Heart left ventricle (tissue), 16 donors: ENCODE results near the gene PIP4P1. TPM values are rescaled to one million over a fixed set of nuclear protein-coding genes. Genes with fewer than 3 reads are reported as not detected.
"Not testable (repeated sequence)": the region's sequence is repeated elsewhere in the genome, so short reads cannot be mapped to it uniquely, and the experiment has no call there.

Source experiments
- ATAC-seq, 4 donors: fragments of 200-7000 bp; cut with Tn5 transposase; one replicate each; pipeline ENCODE4 v1.9.1; 2020 to 2022; ENCODE audit warnings: moderate library complexity in 4 of 4, mild to moderate bottlenecking in 3 of 4, moderate number of reproducible peaks in 1 of 4
- DNase-seq, 5 donors: peaks; one replicate each; pipeline ENCODE4 v3.0.0-alpha.2; 2020
- H3K27ac ChIP-seq, 12 donors: fragments of 200-600 bp; sonication (generic) in 4 of 12; one replicate each; pipeline versions ENCODE4 v1.5.0 to v1.8.0; 2016 to 2022; ENCODE audit warnings: mild to moderate bottlenecking in 2 of 12
- H3K27me3 ChIP-seq, 9 donors: fragments of 200-600 bp; sonication (generic) in 2 of 9; one replicate each; pipeline versions ENCODE4 v1.5.1 to v1.8.0; 2016 to 2022; ENCODE audit warnings: mild to moderate bottlenecking in 3 of 9
- H3K36me3 ChIP-seq, 9 donors: fragments of 200-600 bp; sonication (generic) in 2 of 9; one replicate each; pipeline versions ENCODE4 v1.5.0 to v1.8.0; 2018 to 2022; ENCODE audit warnings: mild to moderate bottlenecking in 2 of 9
- H3K4me1 ChIP-seq, 12 donors: fragments of 200-600 bp; sonication (generic) in 4 of 12; one replicate each; pipeline versions ENCODE4 v1.5.0 to v1.8.0; 2016 to 2022; ENCODE audit warnings: mild to moderate bottlenecking in 3 of 12
- H3K4me3 ChIP-seq, 12 donors: fragments of 200-600 bp; sonication (generic) in 4 of 12; one replicate each; pipeline versions ENCODE4 v1.5.0 to v1.8.0; 2017 to 2022; ENCODE audit warnings: mild to moderate bottlenecking in 9 of 12, moderate library complexity in 4 of 12
- H3K9me3 ChIP-seq, 12 donors: fragments of 200-600 bp; sonication (generic) in 4 of 12; one replicate each; pipeline versions ENCODE4 v1.5.0 to v1.8.0; 2016 to 2022; ENCODE audit warnings: mild to moderate bottlenecking in 1 of 12
- CTCF ChIP-seq, 12 donors: fragments of 200-600 bp; sonication (generic) in 4 of 12; IDR thresholded peaks; one replicate each; pipeline versions ENCODE4 v1.5.0 to v1.8.0; 2018 to 2022; ENCODE audit warnings: antibody characterized with exemption in 12 of 12, mild to moderate bottlenecking in 5 of 12
- POLR2A ChIP-seq, 2 donors: fragments of 450-650 bp; IDR thresholded peaks; one replicate each; pipeline ENCODE4 v1.6.1; 2017; ENCODE audit warnings: antibody characterized with exemption in 2 of 2, mild to moderate bottlenecking in 2 of 2, moderate library complexity in 2 of 2
- WGBS, 4 donors: extraction: QIAGEN DNeasy Blood & Tissue Kit in 2 of 4; methylation state at CpG; one replicate each; pipeline versions ENCODE4 v1.1.5 to v1.1.7; 2013 to 2018; 5-methylcytosine and 5-hydroxymethylcytosine counted together
- intact Hi-C, 10 donors: fragments of 100-400 bp; cut with DNase I; formaldehyde crosslinking; loops; one replicate each; pipeline versions ENCODE4 v1.11.1 to v1.14.2; 2022
- long read RNA-seq, 3 donors: library from polyadenylated mRNA; unstranded; transcript quantifications; one replicate each; pipeline ENCODE4 v2.0.0, GENCODE V29; 2020 to 2021
- polyA plus RNA-seq, 2 donors: library from polyadenylated mRNA; stranded (reverse); fragments of 200-250 nt; gene quantifications; one replicate each; pipeline ENCODE4 v1.2.3, GENCODE V29; 2013
- total RNA-seq, 9 donors: library from RNA; depleted of rRNA in 2 of 9; stranded (reverse); fragments of >200 nt in 2 of 9; fragmentation: NEBNext Ultra II Directional in 3 of 9; extraction: Animal tissue kit (Norgen Biotek cat#: 25700) in 3 of 9; gene quantifications; one replicate each; pipeline versions ENCODE4 v1.1.0 to v1.2.4, GENCODE V29; 2016 to 2023
- donor health status: ischemic (EF 13 %, LVEDD 7.1; RV severe dilation, severe dysfunction).
- donor health status: healthy with polysubstance abuse.
- donor health status: DM: no; HTN: yes; CAD: no.
- donor health status: DM: no; HTN: no; CAD: no.
- donor health status: ischemic (EF 25% LVEDD 6.9; RV normal size, moderate dysfunction).
- donor health status: ischemic (EF 25% LVEDD 5.7; RV mildly dilated, moderate dysfunction).
- donor health status: healthy.
- donor health status: DM: yes; HTN: yes; CAD: no.
- donor health status: ischemic (EF 35%, LVEDD 5.7; RV mildly dilated, moderate dysfunction).
- donor health status: nonischemic (EF 11% LVEDD 7.7; RV severe dilation, severe dysfunction).
- donor health status: DM: yes; HTN: yes; CAD: no.
- donor health status: PGD.
- donor health status: ischemic (EF 29% LVEDD 5.4; RV normal size, mild dysfunction).
- donor health status: nonischemic (EF 23%, LVEDD 6.1; RV moderate dilation, normal function).

PIP4P1 gene
- total RNA-seq, result 10 to 100 TPM; 12.3 to 25.3 (median 18.0) TPM
- polyA plus RNA-seq, result 10 to 100 TPM; 13.9 to 39.8 TPM
- long read RNA-seq, donor 1, transcript PIP4P1-202 (7 exons, 1,696 nt), result minor isoform, 5 of 47 reads
- long read RNA-seq, donor 1, transcript PIP4P1-201 (7 exons, 1,961 nt), result major isoform, 29 of 47 reads
- long read RNA-seq, donor 1, partial matches to known transcripts, result 5 of 47 reads
- long read RNA-seq, donor 1, other reads (novel, unspliced or antisense), result 5 of 47 reads
- long read RNA-seq, donor 2, transcript PIP4P1-201 (7 exons, 1,961 nt), result major isoform, 6 of 23 reads
- long read RNA-seq, donor 2, partial matches to known transcripts, result 12 of 23 reads
- long read RNA-seq, donor 2, other reads (novel, unspliced or antisense), result 0 of 23 reads
- long read RNA-seq, donor 3, transcript PIP4P1-202 (7 exons, 1,696 nt), result minor isoform, 14 of 40 reads
- long read RNA-seq, donor 3, transcript PIP4P1-201 (7 exons, 1,961 nt), result major isoform, 15 of 40 reads
- long read RNA-seq, donor 3, partial matches to known transcripts, result 11 of 40 reads
- long read RNA-seq, donor 3, other reads (novel, unspliced or antisense), result 0 of 40 reads

- peak within 1 kb of the TSS; percentile 57 to 97 (median 92) for H3K27ac ChIP-seq
- H3K36me3 ChIP-seq, result peaks cover 0 to 39% (median 34%) of the 10 kb centered on the region in 9 donors
- peaks cover 0 to 52% (median 16%) of the 10 kb centered on the region in 12 donors for H3K4me1 ChIP-seq
- peak; percentile 98 to 100 (median 99) for DNase-seq
- 0 to 1% (median 0%) methylated on average over 33 to 67 of the region's 67 CpGs for WGBS, 4 donors
- no peaks in the 10 kb centered on the region for H3K9me3 ChIP-seq
- ATAC-seq, result peak; percentile 97 to 99 (median 98)
- intact Hi-C loops, result loop anchor here in 4 of 10 donors (2.0 to 10.0 kb wide), 5 partner anchors 119 to 643 kb away; partner anchors contain the start of genes RNASE4 (in 3 of the 4), ANG (in 1 of the 4), PARP2 (in 1 of the 4) and TMEM253 (in 1 of the 4)
- H3K27me3 ChIP-seq, result no peaks in the 10 kb centered on the region
- peak within 1 kb of the TSS; percentile 66 to 99 (median 92) for H3K4me3 ChIP-seq
- TF ChIP-seq POLR2A (IDR thresholded peaks at IDR 0.05), result peak in 1 of 2 donors; percentile 88
- no peak for TF ChIP-seq CTCF (IDR thresholded peaks at IDR 0.05)
Observed at GRCh38 chr14:20461225-20462141, at the start of gene PIP4P1. Gene PIP4P1 (minus strand): TSS chr14:20461434. CDS start chr14:20461325, 109 bp downstream.

GRCh38 chr14:20508367-20508766 lies 47.1 kb upstream of the PIP4P1 start:
- peaks cover 0 to 13% (median 0%) of the 10 kb centered on the region in 12 donors for H3K4me1 ChIP-seq
- DNase-seq (no peak), ATAC-seq (no peak)
- 91 to 94% (median 92%) methylated on average over 8 of the region's 8 CpGs for WGBS, 4 donors
- H3K9me3 ChIP-seq, result no peaks in the 10 kb centered on the region
- H3K4me3 ChIP-seq, result no peak overlapping the region
- H3K27ac ChIP-seq, result no peak overlapping the region
- H3K27me3 ChIP-seq, result no peaks in the 10 kb centered on the region
- intact Hi-C loops, result no loop called here
- TF ChIP-seq CTCF (IDR thresholded peaks at IDR 0.05) (no peak), POLR2A (IDR thresholded peaks at IDR 0.05) (no peak)
- no peaks in the 10 kb centered on the region for H3K36me3 ChIP-seq

GRCh38 chr14:20507537-20507936 lies 46.3 kb upstream of the PIP4P1 start:
- H3K27me3 ChIP-seq, ATAC-seq, H3K9me3 ChIP-seq, DNase-seq, H3K36me3 ChIP-seq, intact Hi-C loops, H3K27ac ChIP-seq, H3K4me3 ChIP-seq: not testable (repeated sequence)
- H3K4me1 ChIP-seq, result peaks cover 0 to 13% (median 0%) of the 10 kb centered on the region in 12 donors
- 89 to 98% (median 90%) methylated on average over 2 to 3 of the region's 3 CpGs for WGBS, 4 donors

- DNase-seq, H3K36me3 ChIP-seq, ATAC-seq, H3K27me3 ChIP-seq, intact Hi-C loops, H3K9me3 ChIP-seq, H3K4me3 ChIP-seq, H3K27ac ChIP-seq: not testable (repeated sequence)
- H3K4me1 ChIP-seq, result peaks cover 0 to 12% (median 0%) of the 10 kb centered on the region in 12 donors
- 87% methylated on average over 6 of the region's 30 CpGs; no CpG with 5 or more reads in 3 of the 4 donors for WGBS, 4 donors
Observed at GRCh38 chr14:20506752-20507151, 45.5 kb upstream of the PIP4P1 start.

GRCh38 chr14:20506276-20506675 lies 45.0 kb upstream of the PIP4P1 start:
- H3K4me3 ChIP-seq, H3K9me3 ChIP-seq, H3K36me3 ChIP-seq, H3K27me3 ChIP-seq, H3K27ac ChIP-seq, ATAC-seq, DNase-seq, intact Hi-C loops: not testable (repeated sequence)
- H3K4me1 ChIP-seq, result peaks cover 0 to 12% (median 0%) of the 10 kb centered on the region in 12 donors
- 79 to 98% methylated on average over 4 to 29 of the region's 30 CpGs; no CpG with 5 or more reads in 2 of the 4 donors for WGBS, 4 donors
